RCC 7860 (cell line): ENCODE results near the gene SLC27A3.
"Not testable (repeated sequence)": the region's sequence is repeated elsewhere in the genome, so short reads cannot be mapped to it uniquely, and the experiment has no call there.

ENCODE experiments used
- DNase-seq: peaks from one replicate; pipeline ENCODE4 v3.0.0-alpha.2; 2015; ENCODE audit warnings: low spot score
- FAIRE-seq: peaks from 2 replicates; lab custom pipeline; 2012; peaks lifted over from hg19 to GRCh38; lab: Jason Lieb, UNC

SLC27A3 gene

DNA sequence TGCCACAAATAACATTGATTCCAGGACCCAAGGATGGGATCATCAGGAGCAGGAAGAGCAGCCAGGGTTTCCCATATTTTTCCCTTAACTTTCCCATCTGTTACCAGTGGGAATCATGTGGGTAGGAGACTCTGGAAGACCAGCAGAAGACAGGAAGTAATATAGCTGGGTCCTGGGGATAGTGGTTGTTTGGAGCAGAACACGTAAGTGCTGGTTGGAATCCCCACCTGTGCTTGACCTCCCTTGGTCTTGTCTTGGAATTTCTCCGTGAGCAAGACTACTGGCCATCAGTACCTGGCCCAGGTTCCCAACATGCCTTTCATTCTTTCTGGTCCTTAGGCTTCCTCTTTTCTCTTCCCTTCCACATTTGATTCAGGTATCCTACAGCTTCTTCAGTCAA lies 20.9 kb upstream of the SLC27A3 start:
- FAIRE-seq (no peak), DNase-seq (no peak)

DNA sequence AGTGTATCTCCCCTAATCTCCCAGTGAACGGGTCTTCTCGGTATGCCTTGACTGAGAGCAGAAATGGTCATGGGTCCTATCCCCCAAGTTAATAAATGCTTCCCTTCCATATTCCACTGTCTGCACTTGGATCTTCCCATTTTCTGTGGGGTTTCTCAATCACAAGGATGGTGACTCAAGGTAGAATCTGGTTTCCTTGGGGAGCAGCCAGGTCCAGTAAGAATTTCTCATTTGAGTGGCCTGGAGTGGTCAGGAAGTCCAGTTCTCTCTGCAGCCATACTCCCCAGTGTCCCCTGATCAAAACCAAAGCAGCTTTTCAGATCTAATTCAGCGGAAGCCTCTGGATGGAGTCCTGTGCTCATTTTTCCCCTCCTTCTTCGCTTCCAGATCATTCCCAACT lies 14.8 kb upstream of the SLC27A3 start:
- FAIRE-seq (no peak), DNase-seq (no peak)

DNA sequence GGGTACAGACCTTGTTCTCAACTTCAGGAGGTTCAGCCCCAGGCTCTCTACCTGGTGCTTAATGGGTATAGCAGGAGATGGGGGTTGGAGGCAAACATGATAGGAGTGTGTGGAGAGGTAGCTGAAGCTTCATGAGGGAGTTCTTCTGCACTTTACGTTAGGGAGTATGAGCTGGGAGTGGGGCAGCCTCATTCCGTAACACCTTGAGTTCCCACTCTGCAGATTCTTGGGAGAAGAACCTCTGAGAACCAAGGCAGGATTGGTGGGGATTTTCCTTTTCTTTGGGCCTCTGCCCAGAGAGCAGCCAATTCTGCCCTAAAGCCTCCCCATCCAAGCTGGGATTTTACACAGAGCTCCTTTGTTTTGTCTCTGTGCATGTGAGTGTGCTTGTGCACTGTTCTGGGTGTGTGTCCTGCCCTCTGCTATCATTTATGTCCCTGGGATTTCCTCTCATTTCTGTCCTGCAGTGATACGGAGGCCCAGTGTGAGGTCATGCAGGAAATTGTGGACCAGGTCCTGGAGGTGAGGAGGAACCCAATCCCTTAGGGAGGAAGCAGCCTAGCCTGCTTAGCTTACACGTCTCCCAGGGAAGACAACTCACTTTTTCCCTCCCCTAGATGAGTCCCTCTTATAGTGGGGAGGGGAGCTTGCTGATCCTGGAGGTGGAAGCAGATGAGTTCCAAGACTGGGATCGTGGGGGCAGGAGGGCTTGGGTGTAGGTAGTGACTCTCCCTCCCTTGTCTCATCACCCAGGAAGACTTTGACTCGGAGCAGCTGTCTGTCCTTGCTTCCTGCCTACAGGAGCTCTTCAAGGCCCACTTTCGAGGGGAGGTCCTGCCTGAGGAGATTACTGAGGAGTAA lies 11.6 kb upstream of the SLC27A3 start:
- FAIRE-seq = no peak

GRCh38 chr1:153764310-153764709 lies 10.9 kb upstream of the SLC27A3 start:
- FAIRE-seq (no peak), DNase-seq (no peak)

More for the DNA sequence above, 11.6 kb upstream of the SLC27A3 start:
- DNase-seq = no peak

DNA sequence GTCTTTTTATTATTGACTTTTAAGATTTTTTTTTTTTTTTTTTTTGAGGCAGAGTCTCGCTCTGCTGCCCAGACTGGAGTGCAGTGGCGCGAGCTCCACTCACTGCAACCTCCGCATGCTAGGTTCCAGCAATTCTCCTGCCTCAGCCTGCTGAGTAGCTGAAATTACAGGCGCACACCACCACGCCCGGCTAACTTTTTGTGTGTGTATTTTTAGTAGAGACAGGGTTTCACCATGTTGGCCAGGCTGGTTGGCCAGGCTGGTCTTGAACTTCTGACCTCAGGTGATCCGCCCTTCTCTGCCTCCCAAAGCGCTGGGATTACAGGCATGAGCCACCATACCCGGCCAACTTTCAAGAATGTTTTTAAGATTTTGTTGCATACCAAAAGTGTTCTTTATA lies 8.5 kb upstream of the SLC27A3 start:
- DNase-seq, FAIRE-seq: not testable (repeated sequence)

DNA sequence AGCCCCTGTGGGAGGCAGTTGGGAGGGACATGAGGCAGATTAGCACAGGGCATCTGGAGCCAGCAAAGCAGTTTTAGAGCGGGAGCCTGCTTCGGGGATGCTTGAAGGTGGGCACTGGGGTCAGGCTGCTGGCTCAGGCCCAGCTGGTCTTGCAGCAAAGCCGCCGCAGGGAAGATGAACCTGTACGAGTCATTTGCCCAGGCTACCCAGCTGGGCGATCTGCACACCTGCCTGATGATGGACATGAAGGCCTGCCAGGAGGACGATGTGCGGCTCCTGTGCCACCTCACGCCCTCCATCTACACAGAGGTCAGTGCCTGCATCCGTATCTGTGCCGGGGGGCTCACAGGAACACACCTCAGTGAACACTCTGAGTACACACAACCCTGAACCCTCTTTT lies 7.7 kb upstream of the SLC27A3 start:
- DNase-seq = no peak
- no peak for FAIRE-seq

GRCh38 chr1:153768316-153769181 lies 6.7 kb upstream of the SLC27A3 start:
- DNase-seq = no peak
- FAIRE-seq = no peak

GRCh38 chr1:153769221-153769620 lies 6.0 kb upstream of the SLC27A3 start:
- DNase-seq = no peak
- FAIRE-seq = no peak

DNA sequence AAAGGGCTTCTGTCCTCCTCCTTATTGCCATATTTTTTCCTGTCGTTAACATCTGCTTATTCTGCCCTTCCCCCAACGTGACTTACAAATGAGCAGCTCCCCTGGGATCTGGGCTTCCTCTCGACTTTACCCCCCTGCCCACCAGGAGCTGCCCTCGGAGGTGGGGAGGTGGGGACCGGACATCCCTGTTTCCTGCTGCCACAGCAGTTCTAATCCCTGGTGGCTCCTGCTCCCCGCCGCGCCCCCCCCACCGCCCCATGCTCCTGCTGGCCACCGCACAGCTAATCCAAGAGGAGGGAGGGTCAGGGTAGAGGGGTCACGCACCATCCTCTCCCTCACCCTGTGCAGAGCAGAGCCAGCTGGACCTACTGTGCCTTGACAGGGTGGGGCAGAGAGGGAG lies 4.4 kb upstream of the SLC27A3 start:
- no peak for DNase-seq
- no peak for FAIRE-seq

- FAIRE-seq (no peak), DNase-seq (no peak)
Observed at GRCh38 chr1:153771261-153771660, 3.9 kb upstream of the SLC27A3 start.

DNA sequence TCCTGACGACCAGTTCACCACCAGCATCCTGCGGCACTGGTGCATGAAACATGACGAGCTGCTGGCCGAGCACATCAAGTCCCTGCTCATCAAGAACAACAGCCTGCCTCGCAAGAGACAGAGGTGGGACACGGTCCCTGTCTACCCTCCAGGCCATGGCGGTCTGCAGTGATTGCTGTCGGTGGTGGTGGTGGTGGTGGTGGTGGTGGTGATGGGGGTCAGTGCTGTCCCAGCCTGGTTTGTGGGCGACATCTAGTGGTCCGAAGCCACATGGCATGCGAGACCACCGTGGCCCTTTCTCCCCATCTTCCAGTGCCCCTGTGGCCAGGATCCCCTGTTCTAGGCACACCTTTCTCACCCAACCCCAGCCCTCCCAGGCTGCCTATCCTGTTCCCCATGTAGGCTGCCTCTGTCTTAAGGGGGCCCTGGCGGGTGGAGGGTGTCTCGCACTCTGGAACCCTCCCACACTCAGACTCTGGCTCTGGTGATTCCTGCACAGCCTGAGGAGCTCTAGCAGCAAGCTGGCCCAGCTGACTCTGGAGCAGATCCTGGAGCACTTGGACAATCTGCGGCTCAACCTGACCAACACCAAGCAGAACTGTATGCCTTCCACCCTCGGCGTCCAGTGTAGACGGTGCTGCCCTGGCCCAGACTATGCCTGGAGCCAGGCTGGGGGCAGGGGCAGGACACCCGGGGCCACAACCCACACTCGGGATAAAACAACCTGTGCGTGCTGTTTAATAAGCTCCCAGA lies 3.2 kb upstream of the SLC27A3 start:
- DNase-seq (no peak), FAIRE-seq (no peak)

DNA sequence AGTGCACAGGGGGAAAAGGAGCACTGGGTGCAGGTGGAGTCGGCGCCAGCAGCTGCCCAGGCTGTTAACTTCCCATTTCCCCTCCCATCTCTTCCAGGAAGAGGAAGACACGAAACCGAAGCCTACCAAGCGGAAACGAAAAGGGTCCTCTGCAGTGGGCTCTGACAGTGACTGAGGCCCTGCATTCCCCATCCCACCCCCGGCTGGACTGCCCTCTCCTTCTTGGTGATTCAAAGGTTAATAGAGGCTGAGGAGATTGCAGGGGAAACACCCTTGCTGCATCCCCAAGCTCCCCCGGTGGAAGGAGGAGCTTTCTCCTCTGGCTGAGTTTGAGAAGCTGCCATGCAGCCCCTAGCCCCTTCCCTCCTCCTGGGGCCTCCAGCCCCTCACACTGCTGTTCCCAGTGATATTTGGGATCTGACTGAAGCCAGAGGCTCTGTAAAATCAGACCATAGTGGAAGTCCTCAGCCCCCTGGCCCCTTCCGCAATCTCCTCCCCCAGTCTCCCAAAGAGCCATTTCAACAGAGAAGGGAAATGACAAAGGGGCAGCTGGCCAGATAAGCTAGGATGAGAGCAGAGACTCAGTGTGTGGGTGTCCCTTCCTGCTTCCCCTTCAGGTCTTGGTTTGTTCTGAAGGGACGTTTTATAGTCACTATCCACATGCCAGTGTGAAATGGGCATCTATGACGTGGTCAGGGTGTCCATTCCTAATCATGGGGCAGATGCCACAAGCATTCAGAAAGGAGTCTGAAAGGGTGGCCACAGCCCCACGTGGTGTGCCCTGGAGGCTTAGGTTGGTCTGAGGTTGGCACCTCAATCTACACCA lies 1.9 kb upstream of the SLC27A3 start:
- DNase-seq = no peak
- FAIRE-seq = no peak

- DNase-seq (no peak), FAIRE-seq (no peak)
Observed at GRCh38 chr1:153774026-153774595, 1.1 kb upstream of the SLC27A3 start.

DNA sequence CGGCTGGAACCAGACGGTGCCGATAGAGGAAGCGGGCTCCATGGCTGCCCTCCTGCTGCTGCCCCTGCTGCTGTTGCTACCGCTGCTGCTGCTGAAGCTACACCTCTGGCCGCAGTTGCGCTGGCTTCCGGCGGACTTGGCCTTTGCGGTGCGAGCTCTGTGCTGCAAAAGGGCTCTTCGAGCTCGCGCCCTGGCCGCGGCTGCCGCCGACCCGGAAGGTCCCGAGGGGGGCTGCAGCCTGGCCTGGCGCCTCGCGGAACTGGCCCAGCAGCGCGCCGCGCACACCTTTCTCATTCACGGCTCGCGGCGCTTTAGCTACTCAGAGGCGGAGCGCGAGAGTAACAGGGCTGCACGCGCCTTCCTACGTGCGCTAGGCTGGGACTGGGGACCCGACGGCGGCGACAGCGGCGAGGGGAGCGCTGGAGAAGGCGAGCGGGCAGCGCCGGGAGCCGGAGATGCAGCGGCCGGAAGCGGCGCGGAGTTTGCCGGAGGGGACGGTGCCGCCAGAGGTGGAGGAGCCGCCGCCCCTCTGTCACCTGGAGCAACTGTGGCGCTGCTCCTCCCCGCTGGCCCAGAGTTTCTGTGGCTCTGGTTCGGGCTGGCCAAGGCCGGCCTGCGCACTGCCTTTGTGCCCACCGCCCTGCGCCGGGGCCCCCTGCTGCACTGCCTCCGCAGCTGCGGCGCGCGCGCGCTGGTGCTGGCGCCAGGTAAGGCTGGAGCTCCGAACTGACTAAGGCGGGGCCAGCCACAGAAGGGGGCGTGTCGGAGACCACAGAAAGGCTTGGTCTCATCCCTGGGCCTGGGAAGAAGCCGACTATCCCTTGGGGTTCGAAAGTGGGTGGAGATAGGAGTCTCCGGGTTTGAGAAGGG lies 486 bp downstream of the SLC27A3 start:
- no peak for FAIRE-seq
- no peak for DNase-seq

DNA sequence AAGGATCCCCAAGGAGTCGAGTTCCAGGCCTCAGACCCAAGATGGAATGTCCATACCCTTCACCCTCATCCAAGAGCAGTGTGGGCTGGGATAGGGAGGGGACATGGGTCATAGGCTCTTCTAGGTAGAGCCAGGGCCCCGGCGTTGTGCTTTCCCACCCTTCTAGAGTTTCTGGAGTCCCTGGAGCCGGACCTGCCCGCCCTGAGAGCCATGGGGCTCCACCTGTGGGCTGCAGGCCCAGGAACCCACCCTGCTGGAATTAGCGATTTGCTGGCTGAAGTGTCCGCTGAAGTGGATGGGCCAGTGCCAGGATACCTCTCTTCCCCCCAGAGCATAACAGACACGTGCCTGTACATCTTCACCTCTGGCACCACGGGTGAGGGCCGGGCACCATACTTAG lies 1.1 kb downstream of the SLC27A3 start:
- FAIRE-seq (no peak), DNase-seq (no peak)

DNA sequence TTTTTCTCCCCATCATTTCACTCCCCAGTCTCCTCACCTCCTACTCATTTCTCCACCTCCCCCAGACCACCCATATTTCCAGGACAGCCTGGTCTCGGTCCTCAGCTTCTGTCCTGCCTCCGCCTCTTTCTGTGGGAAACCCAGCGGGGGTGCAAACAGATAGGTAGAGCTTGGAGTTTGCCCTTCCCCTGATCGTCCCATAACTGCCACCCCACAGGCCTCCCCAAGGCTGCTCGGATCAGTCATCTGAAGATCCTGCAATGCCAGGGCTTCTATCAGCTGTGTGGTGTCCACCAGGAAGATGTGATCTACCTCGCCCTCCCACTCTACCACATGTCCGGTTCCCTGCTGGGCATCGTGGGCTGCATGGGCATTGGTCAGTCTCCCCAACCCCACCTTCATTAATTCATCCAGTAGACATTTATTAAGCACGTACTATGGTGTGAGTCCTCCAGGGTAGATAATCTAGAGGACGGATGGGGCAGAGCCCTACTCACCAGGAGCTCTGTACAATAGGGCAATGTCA lies 1.7 kb downstream of the SLC27A3 start:
- no peak for FAIRE-seq
- no peak for DNase-seq

GRCh38 chr1:153777648-153778047 lies 2.4 kb downstream of the SLC27A3 start:
- no peak for DNase-seq

GRCh38 chr1:153778051-153778823 lies 3.0 kb downstream of the SLC27A3 start:
- DNase-seq (no peak), FAIRE-seq (no peak)

More at GRCh38 chr1:153777648-153778047, 2.4 kb downstream of the SLC27A3 start:
- FAIRE-seq = no peak
